Measurements from ENCODE around the gene MRPS17.

DNA sequence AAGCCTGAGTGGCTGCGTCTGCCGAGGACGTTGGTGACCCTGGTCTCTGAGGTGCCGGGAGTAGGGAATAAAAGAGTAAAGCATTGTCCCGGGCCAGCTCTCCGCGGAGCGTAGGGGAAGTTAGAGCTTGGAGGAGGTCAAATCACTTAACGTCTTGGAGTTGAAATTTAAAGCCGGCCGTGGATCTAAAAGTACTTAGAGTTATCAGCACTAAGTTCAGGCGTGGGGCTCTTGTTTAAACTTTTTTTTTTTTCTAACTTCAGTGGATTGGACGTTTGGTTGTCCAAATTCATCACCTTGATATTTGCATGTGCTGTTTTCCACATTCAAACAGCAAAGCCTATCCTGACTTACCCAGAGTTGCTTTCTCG lies 13.4 kb downstream of the MRPS17 start:
- TF ChIP-seq FOXA1 (IDR thresholded peaks at IDR 0.05) (no peak), GABPA (IDR thresholded peaks at IDR 0.05 in 1 of 2, conservative IDR thresholded peaks at IDR 0.05 in 1 of 2) (no peak), RAD21 (IDR thresholded peaks at IDR 0.05) (no peak), JUND (IDR thresholded peaks at IDR 0.05) (no peak)
- TF ChIP-seq, protein P1, sequence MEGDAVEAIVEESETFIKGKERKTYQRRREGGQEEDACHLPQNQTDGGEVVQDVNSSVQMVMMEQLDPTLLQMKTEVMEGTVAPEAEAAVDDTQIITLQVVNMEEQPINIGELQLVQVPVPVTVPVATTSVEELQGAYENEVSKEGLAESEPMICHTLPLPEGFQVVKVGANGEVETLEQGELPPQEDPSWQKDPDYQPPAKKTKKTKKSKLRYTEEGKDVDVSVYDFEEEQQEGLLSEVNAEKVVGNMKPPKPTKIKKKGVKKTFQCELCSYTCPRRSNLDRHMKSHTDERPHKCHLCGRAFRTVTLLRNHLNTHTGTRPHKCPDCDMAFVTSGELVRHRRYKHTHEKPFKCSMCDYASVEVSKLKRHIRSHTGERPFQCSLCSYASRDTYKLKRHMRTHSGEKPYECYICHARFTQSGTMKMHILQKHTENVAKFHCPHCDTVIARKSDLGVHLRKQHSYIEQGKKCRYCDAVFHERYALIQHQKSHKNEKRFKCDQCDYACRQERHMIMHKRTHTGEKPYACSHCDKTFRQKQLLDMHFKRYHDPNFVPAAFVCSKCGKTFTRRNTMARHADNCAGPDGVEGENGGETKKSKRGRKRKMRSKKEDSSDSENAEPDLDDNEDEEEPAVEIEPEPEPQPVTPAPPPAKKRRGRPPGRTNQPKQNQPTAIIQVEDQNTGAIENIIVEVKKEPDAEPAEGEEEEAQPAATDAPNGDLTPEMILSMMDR (IDR thresholded peaks at IDR 0.05; ENCODE audit: low read depth, low read length, missing input control): no peak
- TF ChIP-seq, protein P2, sequence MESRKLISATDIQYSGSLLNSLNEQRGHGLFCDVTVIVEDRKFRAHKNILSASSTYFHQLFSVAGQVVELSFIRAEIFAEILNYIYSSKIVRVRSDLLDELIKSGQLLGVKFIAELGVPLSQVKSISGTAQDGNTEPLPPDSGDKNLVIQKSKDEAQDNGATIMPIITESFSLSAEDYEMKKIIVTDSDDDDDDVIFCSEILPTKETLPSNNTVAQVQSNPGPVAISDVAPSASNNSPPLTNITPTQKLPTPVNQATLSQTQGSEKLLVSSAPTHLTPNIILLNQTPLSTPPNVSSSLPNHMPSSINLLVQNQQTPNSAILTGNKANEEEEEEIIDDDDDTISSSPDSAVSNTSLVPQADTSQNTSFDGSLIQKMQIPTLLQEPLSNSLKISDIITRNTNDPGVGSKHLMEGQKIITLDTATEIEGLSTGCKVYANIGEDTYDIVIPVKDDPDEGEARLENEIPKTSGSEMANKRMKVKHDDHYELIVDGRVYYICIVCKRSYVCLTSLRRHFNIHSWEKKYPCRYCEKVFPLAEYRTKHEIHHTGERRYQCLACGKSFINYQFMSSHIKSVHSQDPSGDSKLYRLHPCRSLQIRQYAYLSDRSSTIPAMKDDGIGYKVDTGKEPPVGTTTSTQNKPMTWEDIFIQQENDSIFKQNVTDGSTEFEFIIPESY (IDR thresholded peaks at IDR 0.05): no peak
- TF ChIP-seq, protein P3, sequence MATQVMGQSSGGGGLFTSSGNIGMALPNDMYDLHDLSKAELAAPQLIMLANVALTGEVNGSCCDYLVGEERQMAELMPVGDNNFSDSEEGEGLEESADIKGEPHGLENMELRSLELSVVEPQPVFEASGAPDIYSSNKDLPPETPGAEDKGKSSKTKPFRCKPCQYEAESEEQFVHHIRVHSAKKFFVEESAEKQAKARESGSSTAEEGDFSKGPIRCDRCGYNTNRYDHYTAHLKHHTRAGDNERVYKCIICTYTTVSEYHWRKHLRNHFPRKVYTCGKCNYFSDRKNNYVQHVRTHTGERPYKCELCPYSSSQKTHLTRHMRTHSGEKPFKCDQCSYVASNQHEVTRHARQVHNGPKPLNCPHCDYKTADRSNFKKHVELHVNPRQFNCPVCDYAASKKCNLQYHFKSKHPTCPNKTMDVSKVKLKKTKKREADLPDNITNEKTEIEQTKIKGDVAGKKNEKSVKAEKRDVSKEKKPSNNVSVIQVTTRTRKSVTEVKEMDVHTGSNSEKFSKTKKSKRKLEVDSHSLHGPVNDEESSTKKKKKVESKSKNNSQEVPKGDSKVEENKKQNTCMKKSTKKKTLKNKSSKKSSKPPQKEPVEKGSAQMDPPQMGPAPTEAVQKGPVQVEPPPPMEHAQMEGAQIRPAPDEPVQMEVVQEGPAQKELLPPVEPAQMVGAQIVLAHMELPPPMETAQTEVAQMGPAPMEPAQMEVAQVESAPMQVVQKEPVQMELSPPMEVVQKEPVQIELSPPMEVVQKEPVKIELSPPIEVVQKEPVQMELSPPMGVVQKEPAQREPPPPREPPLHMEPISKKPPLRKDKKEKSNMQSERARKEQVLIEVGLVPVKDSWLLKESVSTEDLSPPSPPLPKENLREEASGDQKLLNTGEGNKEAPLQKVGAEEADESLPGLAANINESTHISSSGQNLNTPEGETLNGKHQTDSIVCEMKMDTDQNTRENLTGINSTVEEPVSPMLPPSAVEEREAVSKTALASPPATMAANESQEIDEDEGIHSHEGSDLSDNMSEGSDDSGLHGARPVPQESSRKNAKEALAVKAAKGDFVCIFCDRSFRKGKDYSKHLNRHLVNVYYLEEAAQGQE (IDR thresholded peaks at IDR 0.05): no peak
